Endothelial cell (in vitro differentiated cells): Measurements from ENCODE around the gene EPC2. TPM values are rescaled to one million over a fixed set of nuclear protein-coding genes. Genes with fewer than 3 reads are reported as not detected.
A peak's percentile ranks its signal among the peaks of the same experiment; 100 is the strongest.

Experiments used
- DNase-seq: peaks from one replicate; pipeline ENCODE4 v3.0.0; 2021; ENCODE audit warnings: low spot score
- H3K27ac Mint-ChIP-seq: one replicate; pipeline ENCODE4 v1.8.0; 2021; ENCODE audit warnings: mixed read lengths, inconsistent platforms; ENCODE audit not compliant: unreplicated experiment
- H3K27me3 Mint-ChIP-seq: one replicate; pipeline ENCODE4 v1.8.0; 2021; ENCODE audit warnings: mild to moderate bottlenecking, moderate library complexity, mixed read lengths, inconsistent platforms; ENCODE audit not compliant: unreplicated experiment
- H3K36me3 Mint-ChIP-seq: one replicate; pipeline ENCODE4 v1.8.0; 2021; ENCODE audit warnings: mild to moderate bottlenecking, low read depth, mixed read lengths, inconsistent platforms; ENCODE audit not compliant: unreplicated experiment
- H3K4me1 Mint-ChIP-seq: one replicate; pipeline ENCODE4 v1.8.0; 2021; ENCODE audit warnings: mild to moderate bottlenecking, mixed read lengths, inconsistent platforms; ENCODE audit not compliant: unreplicated experiment
- H3K4me3 Mint-ChIP-seq: one replicate; pipeline ENCODE4 v1.8.0; 2021; ENCODE audit warnings: mild to moderate bottlenecking, mixed read lengths, inconsistent platforms; ENCODE audit not compliant: unreplicated experiment
- H3K9me3 Mint-ChIP-seq: one replicate; pipeline ENCODE4 v1.8.0; 2021; ENCODE audit warnings: mixed read lengths, inconsistent platforms; ENCODE audit not compliant: unreplicated experiment
- CTCF ChIP-seq: fragments of 200-600 bp; sonication (generic); IDR thresholded peaks from one replicate; pipeline ENCODE4 v1.5.0; 2021; ENCODE audit warnings: antibody characterized with exemption; ENCODE audit not compliant: unreplicated experiment
- long read RNA-seq: library from polyadenylated mRNA; unstranded; transcript quantifications from one replicate; pipeline ENCODE4 v2.0.0, GENCODE V29; 2020; ENCODE audit not compliant: unreplicated experiment
- total RNA-seq: library from RNA; stranded (reverse); fragmentation: NEBNext Ultra II Directional; extraction: Animal tissue kit (Norgen Biotek cat#: 25700); gene quantifications from one replicate; pipeline ENCODE4 v1.2.1, GENCODE V29; 2021; ENCODE audit not compliant: unreplicated experiment

EPC2 gene
- total RNA-seq: 31.4 TPM
- long read RNA-seq, partial matches to known transcripts: 2 of 2 reads
- long read RNA-seq, other reads (novel, unspliced or antisense): 0 of 2 reads

GRCh38 chr2:148643998-148644882 is at the start of gene EPC2:
TSS of gene EPC2 (plus strand) at chr2:148644751. CDS start at chr2:148645018, 267 bp downstream.
- peaks cover 13% of the 10 kb centered on the region for H3K36me3 Mint-ChIP-seq
- peaks cover 15% of the 10 kb centered on the region for H3K4me1 Mint-ChIP-seq
- peak; percentile 90 for DNase-seq
- H3K4me3 Mint-ChIP-seq: peak within 1 kb of the TSS; percentile 98
- TF ChIP-seq CTCF: no peak
- H3K9me3 Mint-ChIP-seq: no peaks in the 10 kb centered on the region
- peaks cover 10% of the 10 kb centered on the region for H3K27me3 Mint-ChIP-seq
- peak within 1 kb of the TSS; percentile 95 for H3K27ac Mint-ChIP-seq

DNA sequence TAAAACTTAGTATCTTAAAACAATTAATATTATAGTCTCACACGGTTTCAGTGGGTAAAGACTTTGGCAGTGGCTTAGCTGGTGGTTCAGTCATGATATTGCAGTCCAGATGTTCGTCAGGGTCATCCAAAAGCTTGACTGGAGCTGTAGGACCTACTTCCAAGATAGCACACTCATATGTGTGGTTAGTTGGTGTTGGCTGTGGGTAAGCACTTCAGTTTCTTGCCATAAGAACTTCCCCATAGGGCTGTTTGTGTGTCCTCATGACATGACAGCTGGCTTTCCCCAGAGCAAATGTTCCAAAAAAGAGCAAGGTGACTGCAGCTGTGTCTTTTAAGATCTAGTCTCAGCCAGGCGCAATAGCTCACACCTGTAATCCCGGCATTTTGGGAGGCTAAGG is 48.5 kb upstream of the EPC2 start:
- no peaks in the 10 kb centered on the region for H3K27me3 Mint-ChIP-seq
- H3K4me3 Mint-ChIP-seq: no peak overlapping the region
- no peaks in the 10 kb centered on the region for H3K36me3 Mint-ChIP-seq
- no peak for TF ChIP-seq CTCF
- no peaks in the 10 kb centered on the region for H3K9me3 Mint-ChIP-seq
- no peaks in the 10 kb centered on the region for H3K4me1 Mint-ChIP-seq
- no peak overlapping the region for H3K27ac Mint-ChIP-seq
- DNase-seq: no peak

DNA sequence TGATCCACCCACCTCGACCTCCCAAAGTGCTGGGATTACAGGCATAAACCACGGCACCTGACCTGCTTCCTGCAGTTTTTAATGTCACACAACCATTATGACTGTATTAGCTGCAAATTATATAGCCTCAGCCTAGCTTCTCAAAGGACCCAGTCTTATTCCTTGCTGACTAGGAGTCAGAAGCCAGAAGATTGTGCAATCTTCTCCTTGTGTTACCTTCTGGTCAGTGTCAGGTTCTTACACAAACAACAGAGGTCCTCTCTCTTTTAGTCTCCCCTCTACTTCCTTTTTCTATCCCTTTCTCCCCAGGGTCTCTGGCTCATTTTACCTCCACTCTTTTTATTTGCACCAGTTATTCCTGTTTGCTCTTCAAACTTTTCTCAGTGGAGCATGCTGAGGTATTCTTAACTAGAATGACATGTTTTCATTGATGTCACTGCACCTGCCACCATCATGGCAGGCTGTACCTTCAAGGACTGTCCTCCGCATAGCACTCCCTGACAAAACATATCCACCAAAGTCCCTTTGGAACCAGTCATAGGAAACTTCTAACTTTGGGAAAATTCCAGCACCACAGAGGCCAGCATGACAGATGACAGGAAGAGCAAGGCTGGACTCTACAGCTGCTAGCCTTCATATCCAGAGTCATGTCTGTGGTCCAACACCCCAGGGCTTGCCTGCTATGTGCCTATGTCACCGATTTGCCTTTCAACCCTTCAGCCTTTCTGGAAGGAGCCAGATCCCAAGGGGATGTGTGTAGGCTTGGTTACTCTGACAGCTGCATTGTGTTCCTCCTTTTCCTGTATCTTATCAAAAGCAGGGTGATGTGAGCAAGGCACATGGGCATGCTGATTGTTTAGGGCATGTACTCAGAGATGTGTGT is 45.2 kb upstream of the EPC2 start:
- no peak overlapping the region for H3K4me3 Mint-ChIP-seq
- no peak for TF ChIP-seq CTCF
- H3K9me3 Mint-ChIP-seq: no peaks in the 10 kb centered on the region
- no peak overlapping the region for H3K27ac Mint-ChIP-seq
- H3K27me3 Mint-ChIP-seq: no peaks in the 10 kb centered on the region
- no peaks in the 10 kb centered on the region for H3K36me3 Mint-ChIP-seq
- no peak for DNase-seq
- no peaks in the 10 kb centered on the region for H3K4me1 Mint-ChIP-seq

DNA sequence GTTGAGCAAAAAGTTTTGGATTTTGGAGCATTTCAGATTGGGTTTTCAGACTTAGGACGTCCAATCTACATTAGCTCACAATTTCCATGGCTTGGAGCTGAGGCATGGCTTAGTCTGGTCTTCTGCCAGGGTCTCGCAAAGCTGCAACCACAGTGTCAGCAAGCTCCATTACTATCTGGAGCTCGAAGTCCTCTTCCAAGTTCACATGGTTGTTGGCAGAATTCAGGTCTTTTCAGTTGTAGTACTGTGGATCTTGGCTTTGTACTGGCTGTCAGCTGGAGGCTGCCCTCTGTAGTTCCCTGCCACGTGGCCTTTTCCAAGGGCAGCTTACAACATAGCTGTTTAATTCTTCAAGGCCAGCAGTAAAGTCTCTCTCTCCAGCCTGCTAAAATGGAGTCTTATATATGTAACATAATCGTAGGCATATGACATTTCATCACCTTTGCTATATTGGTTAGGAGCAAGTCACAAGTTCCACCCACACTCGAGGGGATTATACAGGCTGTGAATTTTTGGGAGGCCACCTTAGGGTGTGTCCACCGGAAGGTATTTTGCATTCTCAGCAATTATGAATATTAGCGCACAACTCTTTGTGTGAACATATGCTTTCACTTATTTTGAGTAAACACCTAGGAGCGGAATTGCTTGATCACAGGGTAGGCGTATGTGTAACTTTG is 41.5 kb upstream of the EPC2 start:
- Mint-ChIP-seq H3K9me3 (no peaks in the 10 kb centered on the region), H3K4me3 (no peak overlapping the region), H3K27me3 (peaks cover 5% of the 10 kb centered on the region), H3K4me1 (no peaks in the 10 kb centered on the region), H3K36me3 (no peaks in the 10 kb centered on the region), H3K27ac (no peak overlapping the region)
- DNase-seq: no peak
- no peak for TF ChIP-seq CTCF
